Endothelial cell of umbilical vein (primary cell): ENCODE data around the gene TUT1.

Experiments
- EZH2 ChIP-seq: IDR thresholded peaks from 2 replicates; pipeline ENCODE4 v1.6.1; 2012; ENCODE audit warnings: borderline replicate concordance, low read depth, mild to moderate bottlenecking, moderate library complexity, low read length, inconsistent platforms; ENCODE audit not compliant: severe bottlenecking
- FOS ChIP-seq: IDR thresholded peaks from 2 replicates; pipeline ENCODE4 v1.6.1; 2011; ENCODE audit warnings: mild to moderate bottlenecking, low read length, moderate library complexity, borderline replicate concordance; ENCODE audit not compliant: insufficient read depth
- JUN ChIP-seq: IDR thresholded peaks from 2 replicates; pipeline ENCODE4 v1.6.1; 2011; ENCODE audit warnings: borderline replicate concordance, low read depth; ENCODE audit not compliant: insufficient read length, insufficient read depth
- MYC ChIP-seq: IDR thresholded peaks from one replicate; pipeline ENCODE4 v1.6.1; 2011; ENCODE audit warnings: mild to moderate bottlenecking, low read depth, low read length
- POLR2A ChIP-seq: IDR thresholded peaks from 2 replicates; pipeline ENCODE4 v1.6.1; 2012; ENCODE audit warnings: low read depth, mild to moderate bottlenecking, control low read depth, low read length
- POLR2AphosphoS5 ChIP-seq: IDR thresholded peaks from 2 replicates; pipeline ENCODE4 v1.6.1; 2012; ENCODE audit warnings: low read depth, mild to moderate bottlenecking, control low read depth, low read length, moderate library complexity; ENCODE audit not compliant: insufficient read depth
- TF ChIP-seq, protein P1 (sequence below), 2 donors: IDR thresholded peaks; 1 replicate in 1 of 2; 2 replicates in 1 of 2; pipeline ENCODE4 v1.5.1; 2011; ENCODE audit warnings: low read length in 2 of 2, mild to moderate bottlenecking in 2 of 2, moderate library complexity in 2 of 2, control low read depth in 1 of 2, inconsistent platforms in 1 of 2, low read depth in 1 of 2; ENCODE audit not compliant: insufficient read depth in 1 of 2; ENCODE audit errors: extremely low read depth in 1 of 2
- TF ChIP-seq, protein P2 (sequence below): IDR thresholded peaks from 2 replicates; pipeline ENCODE4 v1.6.1; 2011; ENCODE audit not compliant: insufficient read depth, insufficient read length

DNA sequence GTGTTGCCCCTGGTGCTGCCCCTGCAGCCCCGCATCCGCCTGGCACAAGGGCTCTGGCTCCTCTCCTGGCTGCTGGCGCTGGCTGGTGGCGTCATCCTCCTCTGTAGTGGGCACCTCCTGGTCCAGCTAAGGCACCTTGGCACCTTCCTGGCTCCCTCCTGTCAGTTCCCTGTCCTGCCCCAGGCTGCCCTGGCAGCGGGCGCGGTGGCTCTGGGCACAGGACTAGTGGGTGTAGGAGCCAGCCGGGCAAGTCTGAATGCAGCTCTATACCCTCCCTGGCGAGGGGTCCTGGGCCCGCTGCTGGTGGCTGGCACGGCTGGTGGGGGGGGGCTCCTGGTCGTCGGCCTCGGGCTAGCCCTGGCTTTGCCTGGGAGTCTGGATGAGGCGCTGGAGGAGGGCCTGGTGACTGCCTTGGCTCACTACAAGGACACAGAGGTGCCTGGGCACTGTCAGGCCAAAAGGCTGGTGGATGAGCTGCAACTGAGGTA is 22.0 kb upstream of the TUT1 start:
- TF ChIP-seq EZH2 (no peak), POLR2AphosphoS5 (no peak), MYC (no peak), FOS (no peak), POLR2A (no peak), JUN (no peak)
- TF ChIP-seq, protein P1, sequence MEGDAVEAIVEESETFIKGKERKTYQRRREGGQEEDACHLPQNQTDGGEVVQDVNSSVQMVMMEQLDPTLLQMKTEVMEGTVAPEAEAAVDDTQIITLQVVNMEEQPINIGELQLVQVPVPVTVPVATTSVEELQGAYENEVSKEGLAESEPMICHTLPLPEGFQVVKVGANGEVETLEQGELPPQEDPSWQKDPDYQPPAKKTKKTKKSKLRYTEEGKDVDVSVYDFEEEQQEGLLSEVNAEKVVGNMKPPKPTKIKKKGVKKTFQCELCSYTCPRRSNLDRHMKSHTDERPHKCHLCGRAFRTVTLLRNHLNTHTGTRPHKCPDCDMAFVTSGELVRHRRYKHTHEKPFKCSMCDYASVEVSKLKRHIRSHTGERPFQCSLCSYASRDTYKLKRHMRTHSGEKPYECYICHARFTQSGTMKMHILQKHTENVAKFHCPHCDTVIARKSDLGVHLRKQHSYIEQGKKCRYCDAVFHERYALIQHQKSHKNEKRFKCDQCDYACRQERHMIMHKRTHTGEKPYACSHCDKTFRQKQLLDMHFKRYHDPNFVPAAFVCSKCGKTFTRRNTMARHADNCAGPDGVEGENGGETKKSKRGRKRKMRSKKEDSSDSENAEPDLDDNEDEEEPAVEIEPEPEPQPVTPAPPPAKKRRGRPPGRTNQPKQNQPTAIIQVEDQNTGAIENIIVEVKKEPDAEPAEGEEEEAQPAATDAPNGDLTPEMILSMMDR (IDR thresholded peaks at IDR 0.05; ENCODE audit: extremely low read depth in 1 of 2, insufficient read depth in 1 of 2, low read depth in 1 of 2, low read length in 2 of 2): no peak
- TF ChIP-seq, protein P2, sequence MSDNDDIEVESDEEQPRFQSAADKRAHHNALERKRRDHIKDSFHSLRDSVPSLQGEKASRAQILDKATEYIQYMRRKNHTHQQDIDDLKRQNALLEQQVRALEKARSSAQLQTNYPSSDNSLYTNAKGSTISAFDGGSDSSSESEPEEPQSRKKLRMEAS: no peak
